Activated CD4-positive, alpha-beta T cell treated with anti-CD3 and anti-CD28 coated beads for 36 hours (primary cell): ENCODE measurements around the gene RFC2. TPM values are rescaled to one million over a fixed set of nuclear protein-coding genes. Genes with fewer than 3 reads are reported as not detected.

Experiments
- ATAC-seq: fragments of 200-7000 bp; cut with Tn5 transposase; one replicate; pipeline ENCODE4 v1.10.0; 2021; ENCODE audit warnings: mild to moderate bottlenecking, moderate library complexity
- CTCF ChIA-PET: fragments of 350-600 bp; sonication (Branson Sonifier 250); formaldehyde crosslinking; loops from one replicate; lab custom pipeline; 2021; ENCODE audit warnings: antibody characterized with exemption; lab: Charles Lee
- POLR2A ChIA-PET: fragments of 350-600 bp; sonication (Branson Sonifier 250); formaldehyde crosslinking; loops from one replicate; lab custom pipeline; 2021; ENCODE audit warnings: antibody characterized with exemption, inconsistent platforms; lab: Charles Lee
- DNase-seq: peaks from one replicate; pipeline ENCODE4 v3.0.0-alpha.2; 2020
- H3K27ac Mint-ChIP-seq: one replicate; pipeline ENCODE4 v1.8.0; 2021; ENCODE audit warnings: mixed read lengths
- H3K27me3 Mint-ChIP-seq: one replicate; pipeline ENCODE4 v1.8.0; 2021; ENCODE audit warnings: mixed read lengths
- H3K36me3 Mint-ChIP-seq: one replicate; pipeline ENCODE4 v1.8.0; 2021; ENCODE audit warnings: low read depth, mixed read lengths
- H3K4me1 Mint-ChIP-seq: one replicate; pipeline ENCODE4 v1.8.0; 2021; ENCODE audit warnings: mixed read lengths
- H3K4me3 Mint-ChIP-seq: one replicate; pipeline ENCODE4 v1.8.0; 2021; ENCODE audit warnings: mild to moderate bottlenecking, moderate library complexity, mixed read lengths
- H3K9me3 Mint-ChIP-seq: one replicate; pipeline ENCODE4 v1.8.0; 2021; ENCODE audit warnings: low read depth, mixed read lengths
- intact Hi-C, 2 experiments: fragments of 100-400 bp; cut with DNase I in 1 of 2; cut with micrococcal nuclease in 1 of 2; formaldehyde crosslinking; loops; one replicate each; pipeline versions ENCODE4 v1.14.2 to v1.15.1; 2022 to 2024; cut with DNase I, micrococcal nuclease
- total RNA-seq, 2 experiments: library from RNA; stranded (reverse); gene quantifications; one replicate each; pipeline ENCODE4 v1.2.3, GENCODE V29; 2021

Gene RFC2
- total RNA-seq, 2 experiments from 2014 or later = 84.9 to 123 TPM

GRCh38 chr7:74290553-74290950 lies 36.4 kb upstream of the RFC2 start:
- DNase-seq = no peak
- ATAC-seq = no peak
- no peak overlapping the region for H3K27ac Mint-ChIP-seq

GRCh38 chr7:74289659-74290552 lies 35.7 kb upstream of the RFC2 start:
- POLR2A ChIA-PET = no interaction called here
- CTCF ChIA-PET = interaction anchor here (0.6 to 3.3 kb wide), 2 partner anchors 14 to 83 kb away, joined by 4 to 13 read pairs; no protein-coding TSS in a partner anchor
- Mint-ChIP-seq H3K4me1 (peaks cover 16% of the 10 kb centered on the region), H3K27me3 (peaks cover 15% of the 10 kb centered on the region), H3K4me3 (no peak overlapping the region), H3K36me3 (no peaks in the 10 kb centered on the region), H3K27ac (no peak overlapping the region), H3K9me3 (no peaks in the 10 kb centered on the region)
- no peak for ATAC-seq
- peak; percentile 40 for DNase-seq
- intact Hi-C loops = loop anchor here (1.0 to 5.0 kb wide), 5 partner anchors 21 to 116 kb away; partner anchors contain the start of genes RFC2 (in 2 of the 2) and EIF4H (in 1 of the 2)

More at GRCh38 chr7:74290553-74290950, 36.4 kb upstream of the RFC2 start:
- Mint-ChIP-seq H3K27me3 (peaks cover 15% of the 10 kb centered on the region), H3K9me3 (no peaks in the 10 kb centered on the region), H3K36me3 (no peaks in the 10 kb centered on the region), H3K4me1 (peaks cover 16% of the 10 kb centered on the region), H3K4me3 (peak overlapping the region; percentile 21)
- CTCF ChIA-PET = no interaction called here
- POLR2A ChIA-PET = no interaction called here
- intact Hi-C loops = loop anchor here in 1 of 2 experiments (5.0 kb wide), 1 partner anchor 52 kb away; no protein-coding TSS in a partner anchor

- CTCF ChIA-PET = interaction anchor here (1.2 to 3.3 kb wide), 3 partner anchors 13 to 83 kb away, joined by 3 to 13 read pairs (median 3); no protein-coding TSS in a partner anchor
- peak; percentile 87 for DNase-seq
- intact Hi-C loops = loop anchor here (1.0 to 5.0 kb wide), 4 partner anchors 20 to 115 kb away; partner anchors contain the start of genes RFC2 (in 2 of the 2) and EIF4H (in 1 of the 2)
- Mint-ChIP-seq H3K27ac (peak within 1 kb of the TSS; percentile 60), H3K4me3 (peak within 1 kb of the TSS; percentile 73), H3K4me1 (peaks cover 16% of the 10 kb centered on the region), H3K27me3 (peaks cover 15% of the 10 kb centered on the region), H3K9me3 (no peaks in the 10 kb centered on the region), H3K36me3 (no peaks in the 10 kb centered on the region)
- ATAC-seq = peak; percentile 93
- POLR2A ChIA-PET = no interaction called here
Measured at GRCh38 chr7:74289018-74289658, 34.9 kb upstream of the RFC2 start, which contains the start of gene CLIP2. TSS of gene CLIP2 (plus strand) at chr7:74289407. CDS start at chr7:74317547, 28,140 bp downstream.

GRCh38 chr7:74288034-74288881 lies 34.1 kb upstream of the RFC2 start:
- CTCF ChIA-PET = interaction anchor here (0.6 to 3.3 kb wide), 7 partner anchors 13 to 112 kb away, joined by 3 to 13 read pairs (median 3); no protein-coding TSS in a partner anchor

GRCh38 chr7:74287303-74288033 lies 33.3 kb upstream of the RFC2 start:
- ChIA-PET POLR2A (interaction anchor here (0.5 kb wide), 1 partner anchor 109 kb away, joined by 3 read pairs; no protein-coding TSS in a partner anchor), CTCF (interaction anchor here (0.6 to 3.3 kb wide), 5 partner anchors 12 to 113 kb away, joined by 3 to 13 read pairs (median 3); no protein-coding TSS in a partner anchor)
- no peaks in the 10 kb centered on the region for H3K36me3 Mint-ChIP-seq
- no peak for DNase-seq
- no peak overlapping the region for H3K27ac Mint-ChIP-seq
- ATAC-seq = no peak
- peaks cover 15% of the 10 kb centered on the region for H3K27me3 Mint-ChIP-seq
- H3K4me3 Mint-ChIP-seq = no peak overlapping the region
- H3K4me1 Mint-ChIP-seq = peaks cover 16% of the 10 kb centered on the region
- intact Hi-C loops = loop anchor here in 1 of 2 experiments (5.0 kb wide), 1 partner anchor 35 kb away; the partner anchor contains the start of gene RFC2
- H3K9me3 Mint-ChIP-seq = no peaks in the 10 kb centered on the region

More at GRCh38 chr7:74288034-74288881, 34.1 kb upstream of the RFC2 start:
- ATAC-seq (no peak), DNase-seq (no peak)
- no peak overlapping the region for H3K27ac Mint-ChIP-seq
- no peaks in the 10 kb centered on the region for H3K9me3 Mint-ChIP-seq
- peak overlapping the region; percentile 73 for H3K4me3 Mint-ChIP-seq
- H3K27me3 Mint-ChIP-seq = peaks cover 15% of the 10 kb centered on the region
- H3K4me1 Mint-ChIP-seq = peaks cover 16% of the 10 kb centered on the region
- no peaks in the 10 kb centered on the region for H3K36me3 Mint-ChIP-seq
- POLR2A ChIA-PET = no interaction called here
- intact Hi-C loops = loop anchor here in 1 of 2 experiments (5.0 kb wide), 1 partner anchor 36 kb away; the partner anchor contains the start of gene RFC2

GRCh38 chr7:74286131-74286530 lies 31.9 kb upstream of the RFC2 start:
- DNase-seq (no peak), ATAC-seq (no peak)
- peaks cover 16% of the 10 kb centered on the region for H3K4me1 Mint-ChIP-seq
- H3K36me3 Mint-ChIP-seq = no peaks in the 10 kb centered on the region
- intact Hi-C loops = loop anchor here in 1 of 2 experiments (5.0 kb wide), 1 partner anchor 34 kb away; the partner anchor contains the start of gene RFC2
- ChIA-PET CTCF (interaction anchor here (1.4 to 3.3 kb wide), 2 partner anchors 10 to 11 kb away, joined by 4 to 13 read pairs; no protein-coding TSS in a partner anchor), POLR2A (no interaction called here)
- peaks cover 15% of the 10 kb centered on the region for H3K27me3 Mint-ChIP-seq
- no peaks in the 10 kb centered on the region for H3K9me3 Mint-ChIP-seq
- no peak overlapping the region for H3K27ac Mint-ChIP-seq
- no peak overlapping the region for H3K4me3 Mint-ChIP-seq

- Mint-ChIP-seq H3K4me3 (no peak overlapping the region), H3K27me3 (peaks cover 10% of the 10 kb centered on the region), H3K27ac (no peak overlapping the region), H3K4me1 (peaks cover 14% of the 10 kb centered on the region), H3K36me3 (no peaks in the 10 kb centered on the region), H3K9me3 (no peaks in the 10 kb centered on the region)
- ChIA-PET POLR2A (no interaction called here), CTCF (interaction anchor here (1.4 kb wide), 1 partner anchor 10 kb away, joined by 4 read pairs; no protein-coding TSS in a partner anchor)
- DNase-seq (no peak), ATAC-seq (no peak)
- intact Hi-C loops = loop anchor here in 1 of 2 experiments (5.0 kb wide), 1 partner anchor 33 kb away; the partner anchor contains the start of gene RFC2
Measured at GRCh38 chr7:74284781-74285259, 30.6 kb upstream of the RFC2 start.

GRCh38 chr7:74283858-74284447 lies 29.8 kb upstream of the RFC2 start:
- peaks cover 13% of the 10 kb centered on the region for H3K4me1 Mint-ChIP-seq
- ChIA-PET CTCF (interaction anchor here (0.6 kb wide), 3 partner anchors 9 to 421 kb away, joined by 3 read pairs; no protein-coding TSS in a partner anchor), POLR2A (interaction anchor here (0.7 kb wide), 1 partner anchor 23 kb away, joined by 12 read pairs; no protein-coding TSS in a partner anchor)
- H3K27me3 Mint-ChIP-seq = peaks cover 9% of the 10 kb centered on the region
- intact Hi-C loops = no loop called here
- H3K36me3 Mint-ChIP-seq = no peaks in the 10 kb centered on the region
- ATAC-seq (no peak), DNase-seq (no peak)
- H3K9me3 Mint-ChIP-seq = no peaks in the 10 kb centered on the region
- no peak overlapping the region for H3K4me3 Mint-ChIP-seq
- no peak overlapping the region for H3K27ac Mint-ChIP-seq

- intact Hi-C loops = no loop called here
- ChIA-PET POLR2A (interaction anchor here (0.6 to 0.7 kb wide), 2 partner anchors 21 to 57 kb away, joined by 3 to 12 read pairs; no protein-coding TSS in a partner anchor), CTCF (no interaction called here)
- no peak overlapping the region for H3K27ac Mint-ChIP-seq
- H3K4me1 Mint-ChIP-seq = peaks cover 2% of the 10 kb centered on the region
- ATAC-seq = no peak
- no peaks in the 10 kb centered on the region for H3K9me3 Mint-ChIP-seq
- peaks cover 3% of the 10 kb centered on the region for H3K27me3 Mint-ChIP-seq
- no peak overlapping the region for H3K4me3 Mint-ChIP-seq
- no peak for DNase-seq
- no peaks in the 10 kb centered on the region for H3K36me3 Mint-ChIP-seq
Measured at GRCh38 chr7:74282748-74283459, 28.7 kb upstream of the RFC2 start.
